HUDEP-2 (cell line): ENCODE measurements around the gene PLAU.
"Not testable (repeated sequence)": the region's sequence is repeated elsewhere in the genome, so short reads cannot be mapped to it uniquely, and the experiment has no call there.

Source experiments
- DNase-seq, 76 experiments: peaks; one replicate each; lab custom pipeline; 2025; ENCODE audit not compliant: unreplicated experiment in 76 of 76; lab: John Stamatoyannopoulos, UW

Gene PLAU

DNA sequence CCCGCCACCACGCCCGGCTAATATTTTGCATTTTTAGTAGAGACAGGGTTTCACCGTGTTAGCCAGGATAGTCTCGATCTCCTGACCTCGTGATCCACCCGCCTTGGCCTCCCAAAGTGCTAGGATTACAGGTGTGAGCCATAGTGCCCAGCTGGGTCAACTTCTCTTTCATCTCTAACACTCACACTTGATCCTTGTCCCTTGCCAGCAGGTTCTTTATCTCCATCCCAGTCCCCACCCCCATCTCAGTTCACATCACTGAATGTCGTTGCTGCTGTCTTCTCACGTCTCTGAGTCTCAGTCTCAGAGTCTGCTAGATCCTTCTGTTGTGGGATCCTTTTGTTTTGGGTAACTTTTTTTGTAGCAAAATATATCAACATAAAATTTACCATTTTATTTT lies 15.6 kb upstream of the PLAU start:
- not testable (repeated sequence) for DNase-seq

DNA sequence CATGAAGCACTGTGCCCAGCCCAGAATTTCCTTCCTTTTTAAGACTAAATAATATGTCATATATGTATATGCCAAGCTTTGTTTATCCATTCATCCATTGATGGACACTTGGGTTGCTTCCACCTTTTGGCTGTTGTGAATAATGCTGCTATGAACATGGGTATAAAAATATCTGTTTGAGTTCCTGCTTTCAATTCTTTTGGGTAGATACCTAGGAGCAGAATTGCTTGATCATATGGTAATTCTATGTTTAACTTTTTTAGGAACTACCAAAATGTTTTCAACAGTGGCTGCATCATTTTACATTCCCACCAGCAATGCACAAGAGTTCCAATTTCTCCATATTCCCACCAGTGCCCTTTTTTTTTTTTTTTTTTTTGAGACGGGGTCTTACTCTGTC lies 13.2 kb upstream of the PLAU start:
- DNase-seq, result no peak

DNA sequence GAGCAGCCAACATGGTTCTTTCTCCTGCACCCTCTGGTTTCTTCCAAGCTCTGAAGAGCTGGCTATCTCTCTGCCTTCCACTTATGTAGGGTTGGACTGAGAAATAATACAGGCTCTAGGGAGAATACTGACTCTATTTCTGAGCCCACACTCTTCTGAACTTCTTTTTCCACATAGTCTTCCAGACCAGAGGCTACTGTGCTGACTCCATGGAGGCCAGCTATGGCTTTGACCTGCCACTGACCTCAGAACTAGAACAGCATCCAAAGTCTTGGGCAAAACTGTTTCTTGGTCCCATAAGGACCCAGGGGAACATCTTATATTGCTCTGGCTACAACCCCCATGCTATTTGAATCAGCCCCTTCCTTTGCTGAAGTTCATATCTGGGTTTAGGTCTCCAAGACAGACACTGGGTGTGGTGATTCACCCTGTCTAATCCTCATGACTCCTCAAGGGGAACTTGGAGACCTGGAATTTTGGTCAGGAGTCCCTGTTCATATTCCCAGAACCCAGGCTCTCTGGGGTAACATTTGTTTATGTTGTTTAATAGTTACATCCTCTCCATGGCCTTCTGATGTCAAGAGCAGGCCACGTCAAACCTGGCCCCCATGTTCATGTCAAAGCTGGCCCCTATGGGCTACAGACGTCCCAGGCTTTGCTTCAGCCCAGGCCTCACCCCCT lies 12.1 kb upstream of the PLAU start:
- DNase-seq, result no peak

DNA sequence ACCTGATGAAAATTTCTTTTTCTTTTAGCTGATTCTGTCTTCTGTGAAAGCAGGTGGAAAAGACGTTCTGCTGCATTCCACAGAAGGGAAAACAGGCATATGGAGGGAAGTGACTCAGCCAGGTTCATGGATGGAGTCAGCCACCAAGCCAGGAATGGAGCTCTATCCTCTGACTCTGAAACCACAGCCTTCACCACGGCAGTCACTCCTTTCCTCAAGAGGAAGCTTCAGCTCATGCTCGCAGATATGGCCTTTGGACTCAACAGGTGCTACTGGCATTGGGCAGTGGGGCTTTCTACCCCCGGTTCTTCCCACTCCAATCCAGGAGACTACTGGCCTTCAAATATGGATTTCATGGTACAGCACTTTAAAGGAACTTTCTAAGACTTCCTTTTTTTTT lies 11.5 kb upstream of the PLAU start:
- no peak for DNase-seq

DNA sequence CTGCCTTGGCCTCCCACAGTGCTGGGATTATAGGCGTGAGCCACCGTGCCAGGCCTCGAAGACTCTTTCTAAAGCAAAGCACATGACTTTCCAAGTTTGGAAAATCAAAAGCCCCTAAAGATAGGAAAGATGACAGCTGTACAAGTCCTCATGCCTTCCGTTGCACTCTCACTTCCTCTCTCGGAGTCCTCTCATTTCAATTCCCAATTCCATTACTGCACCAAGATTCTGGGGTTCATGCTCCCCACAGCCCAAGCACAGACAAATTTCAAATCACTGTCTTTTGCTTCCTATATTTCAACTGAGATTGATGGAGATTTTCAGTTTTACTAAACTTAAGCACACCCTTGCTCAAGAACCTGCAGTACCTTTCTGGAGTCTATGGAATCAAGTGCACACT lies 10.9 kb upstream of the PLAU start:
- DNase-seq, result no peak

DNA sequence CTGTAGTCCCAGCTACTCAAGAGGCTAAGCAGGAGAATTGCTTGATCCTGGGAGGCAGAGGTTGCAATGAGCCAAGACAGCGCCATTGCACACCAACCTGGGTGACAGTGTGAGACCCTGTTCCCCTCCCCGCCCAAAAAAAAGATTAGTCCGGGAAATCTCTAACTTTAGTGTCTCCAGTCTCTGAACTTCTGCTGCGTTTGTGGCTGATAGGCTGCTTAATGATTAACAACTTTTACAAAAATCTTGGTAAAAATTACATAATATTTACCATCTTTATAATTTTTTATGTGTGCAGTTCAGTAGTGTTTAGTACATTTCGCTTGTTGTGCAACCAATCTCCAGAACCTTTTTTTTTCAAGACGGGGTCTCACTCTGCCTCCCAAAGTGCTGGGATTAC lies 9.7 kb upstream of the PLAU start:
- DNase-seq, result no peak

DNA sequence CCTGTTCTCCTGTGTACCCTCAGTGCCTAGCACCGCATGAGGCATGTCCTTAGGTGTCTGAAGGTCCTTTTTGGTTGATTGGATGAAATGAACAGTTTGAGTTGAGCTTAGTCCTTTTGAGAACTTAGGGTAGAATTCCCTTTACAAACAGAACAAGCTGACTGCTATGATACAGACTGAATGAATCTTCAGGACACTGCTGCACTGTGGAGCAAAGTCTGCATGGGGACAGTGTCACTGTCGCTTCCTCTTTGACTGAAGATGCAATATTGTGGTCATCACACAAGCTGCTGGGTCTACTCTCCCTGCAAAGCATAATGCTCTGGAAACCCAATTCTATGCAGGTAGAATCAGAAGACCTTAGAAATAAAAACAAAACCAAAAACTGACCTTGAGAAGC lies 8.6 kb upstream of the PLAU start:
- no peak for DNase-seq

DNA sequence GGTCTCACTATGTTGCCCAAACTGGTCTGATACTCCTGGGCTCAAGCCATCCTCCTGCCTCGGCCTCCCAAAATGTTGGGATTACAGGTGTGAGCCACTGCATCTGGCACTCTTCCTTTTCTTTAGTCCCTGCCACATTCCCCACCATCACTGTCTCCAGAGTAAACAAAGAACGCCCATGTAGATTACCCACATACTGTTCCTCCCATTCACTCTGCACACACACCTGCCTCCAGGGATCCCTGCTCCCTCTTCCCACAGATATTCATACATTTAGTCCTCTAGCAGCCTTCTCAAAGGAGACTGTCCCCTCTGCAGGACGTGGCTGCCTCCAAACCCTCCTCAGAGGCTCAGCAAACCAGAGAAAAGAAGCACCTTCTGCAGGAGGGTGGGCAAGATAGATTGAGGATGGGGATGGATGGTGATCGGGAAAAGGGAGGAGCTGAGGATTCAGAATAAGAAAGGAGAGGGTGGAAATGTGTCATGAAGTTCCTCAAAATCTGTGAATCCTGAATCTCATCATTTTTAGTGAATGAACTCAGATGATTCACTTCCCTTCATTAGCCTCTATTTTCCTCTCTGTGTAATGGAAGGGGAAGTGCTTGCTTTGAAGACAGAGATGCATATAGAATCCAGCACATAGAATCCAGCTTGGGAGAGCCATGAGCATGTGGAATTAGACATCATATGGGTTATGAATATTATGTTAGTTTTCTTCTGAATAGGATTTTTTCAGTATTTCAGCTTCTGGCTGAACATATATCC lies 5.5 kb upstream of the PLAU start:
- no peak for DNase-seq

DNA sequence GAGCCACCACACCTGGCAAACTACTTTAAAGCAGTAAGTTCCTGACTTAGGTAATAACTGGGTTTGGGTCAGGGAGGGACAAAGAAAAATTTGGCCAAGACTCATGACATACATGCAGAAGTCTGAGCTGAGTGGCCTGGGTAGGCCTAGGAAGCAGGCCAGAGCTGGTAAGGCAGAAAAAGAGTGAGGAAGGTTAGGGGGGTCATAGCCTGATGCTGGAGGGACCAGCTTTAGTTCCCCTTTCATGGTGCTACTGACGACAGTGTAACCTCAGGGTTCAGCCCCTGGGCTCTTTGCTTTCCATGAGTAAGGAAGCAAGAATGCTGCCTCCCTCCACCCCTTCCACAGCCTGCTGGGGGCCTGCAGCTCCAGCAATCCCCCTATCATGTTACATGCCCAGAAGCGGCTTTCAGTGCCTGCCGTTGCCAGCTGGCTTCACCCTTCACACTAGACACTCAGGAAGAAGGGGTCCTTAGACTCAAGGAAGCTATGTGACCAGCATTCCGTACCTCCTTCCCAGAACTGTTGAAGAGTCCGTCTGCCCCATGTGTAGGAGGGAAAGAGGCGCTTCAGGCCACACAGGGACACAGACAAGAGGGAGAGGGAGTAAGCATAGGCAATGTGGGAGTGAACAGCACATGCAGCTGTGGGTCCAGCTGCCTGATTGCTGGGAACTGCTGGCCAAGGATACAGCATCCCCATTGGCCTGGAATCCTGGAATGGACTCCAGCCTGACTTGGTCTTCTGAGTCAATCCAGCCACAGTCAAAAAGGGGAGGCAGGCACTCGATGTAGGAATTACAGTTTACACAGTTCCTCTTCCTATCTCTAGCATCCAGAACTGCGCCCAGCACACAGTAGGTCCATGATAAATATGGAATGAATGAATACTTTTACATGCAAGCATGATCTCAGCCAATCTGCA lies 4.1 kb upstream of the PLAU start:
- no peak for DNase-seq

DNA sequence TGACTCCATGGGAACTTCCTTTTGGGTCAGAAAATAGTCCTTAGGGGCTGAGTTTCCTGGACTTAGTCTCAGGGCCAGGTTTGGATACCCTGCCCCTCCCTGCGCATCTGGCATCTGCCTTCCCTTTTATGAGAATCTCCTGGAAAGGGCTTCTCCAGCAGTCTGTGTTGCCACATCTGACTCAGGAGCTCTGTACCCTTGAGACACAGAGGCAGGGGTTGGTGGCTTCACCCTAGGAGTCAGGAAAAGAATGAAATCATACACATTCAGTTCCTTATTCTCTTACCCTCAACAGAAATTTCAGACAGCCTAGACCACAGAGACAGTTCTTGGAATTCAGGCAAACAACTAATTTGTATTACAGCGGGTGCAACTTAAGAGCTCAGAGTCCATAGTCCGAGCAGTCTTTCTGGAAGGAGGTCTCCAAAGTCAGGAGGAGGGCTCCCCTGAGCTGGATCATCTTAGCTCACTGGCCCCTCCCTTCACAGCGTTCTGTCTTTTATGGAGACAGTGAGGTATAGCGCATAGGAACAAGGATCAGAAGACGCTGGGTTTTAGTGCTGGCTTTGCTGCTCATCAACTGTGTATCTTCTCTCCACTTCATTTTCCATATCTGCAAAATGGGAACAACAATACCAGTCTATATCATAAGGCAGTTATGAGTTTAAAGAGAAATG lies 3.0 kb upstream of the PLAU start:
- no peak for DNase-seq

DNA sequence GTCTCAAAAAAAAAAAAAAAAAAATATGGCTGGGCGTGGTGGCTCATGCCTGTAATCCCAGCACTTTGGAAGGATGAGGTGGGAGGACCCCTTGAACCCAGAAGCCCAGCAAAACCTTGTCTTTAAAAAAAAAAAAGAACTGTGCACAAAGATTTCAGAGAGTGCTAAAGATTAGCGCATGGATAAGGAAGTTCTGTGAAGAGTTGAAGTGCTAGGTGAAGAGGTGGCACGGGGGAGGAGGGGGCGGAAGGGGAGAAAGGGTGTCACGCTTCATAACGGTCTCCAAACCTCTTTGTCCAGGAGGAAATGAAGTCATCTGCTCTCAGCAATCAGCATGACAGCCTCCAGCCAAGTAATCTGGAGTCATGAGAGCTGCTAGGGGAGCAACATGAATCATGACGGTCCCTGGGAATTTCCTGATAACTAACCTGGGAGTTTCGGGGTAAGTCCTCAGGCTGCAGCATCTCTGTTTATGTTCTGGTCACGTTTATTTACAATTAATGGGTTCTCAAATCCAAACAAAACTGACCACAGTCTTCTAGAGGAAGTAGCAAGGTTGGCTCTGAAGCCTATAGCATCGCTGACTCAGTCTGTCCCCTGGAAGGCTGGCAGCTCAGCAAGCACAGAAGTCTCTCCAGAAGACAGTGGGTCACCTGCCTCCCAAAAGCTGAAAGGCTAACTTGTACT lies 1.9 kb upstream of the PLAU start:
- peak in 16 of 76 experiments; percentile 9 to 53 (median 24) for DNase-seq

DNA sequence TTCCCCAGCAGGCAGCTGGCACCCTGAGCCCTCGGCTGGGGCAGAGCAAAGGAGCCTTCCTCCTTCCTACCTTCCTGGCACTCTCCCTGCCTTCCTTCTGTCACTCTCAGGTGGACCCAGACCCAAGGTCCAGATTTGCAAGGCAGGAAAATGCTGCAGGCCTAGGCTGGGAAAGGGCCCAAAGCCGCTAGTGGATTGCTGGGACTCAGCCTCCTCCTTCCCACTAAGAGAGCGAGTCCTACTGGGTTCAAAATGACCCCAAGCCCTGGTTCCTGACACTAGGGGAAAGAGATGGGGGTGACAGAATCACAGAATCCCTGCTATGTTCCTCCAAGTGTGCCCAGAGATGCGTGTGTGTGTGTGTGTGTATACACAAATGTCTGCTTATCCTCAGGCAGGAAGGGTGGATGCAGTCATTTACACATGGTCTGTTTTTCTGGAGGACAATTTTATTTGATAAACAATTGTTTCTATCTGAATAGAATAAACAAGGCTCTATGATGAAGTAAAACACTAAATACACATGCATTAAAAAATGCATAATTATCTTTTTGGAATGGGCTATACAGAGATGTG lies 1.3 kb upstream of the PLAU start:
- no peak for DNase-seq

DNA sequence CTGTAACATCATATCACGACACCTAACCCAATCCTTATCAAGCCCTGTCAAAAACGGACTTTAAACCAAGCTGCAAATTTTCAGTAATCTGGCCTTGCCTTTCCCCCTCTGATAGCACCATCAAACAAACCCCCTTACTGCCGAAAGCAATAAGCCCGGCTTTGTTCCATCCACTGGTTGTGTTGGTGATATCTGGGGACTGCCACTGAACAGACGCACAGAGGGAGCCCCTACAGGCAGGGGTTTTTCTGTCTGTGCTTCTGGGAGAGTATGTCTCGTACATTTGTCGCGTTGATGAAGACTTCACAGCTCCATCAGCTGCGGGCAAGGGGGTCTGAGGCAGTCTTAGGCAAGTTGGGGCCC lies 550 bp upstream of the PLAU start:
- peak in 1 of 76 experiments; percentile 6 for DNase-seq

DNA sequence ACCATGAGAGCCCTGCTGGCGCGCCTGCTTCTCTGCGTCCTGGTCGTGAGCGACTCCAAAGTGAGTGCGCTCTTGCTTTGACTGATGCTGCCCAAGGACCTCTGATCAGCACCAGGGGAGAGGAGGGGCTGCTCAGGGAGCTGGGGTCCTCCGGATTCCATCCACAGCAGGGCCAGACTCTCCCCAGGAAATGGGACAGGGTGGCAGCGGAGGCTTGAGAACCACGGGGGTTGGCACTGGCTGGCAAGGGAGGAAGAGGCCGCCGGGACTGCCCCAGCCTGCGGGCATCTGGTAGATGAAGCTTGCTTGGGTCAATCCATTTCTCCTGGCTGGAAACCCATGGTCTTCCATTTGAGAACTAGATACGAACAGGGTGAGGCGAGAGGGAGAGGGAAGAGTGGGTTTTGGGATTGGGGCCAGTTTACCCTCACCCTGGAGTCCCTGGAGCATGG lies 647 bp downstream of the PLAU start:
- no peak for DNase-seq

DNA sequence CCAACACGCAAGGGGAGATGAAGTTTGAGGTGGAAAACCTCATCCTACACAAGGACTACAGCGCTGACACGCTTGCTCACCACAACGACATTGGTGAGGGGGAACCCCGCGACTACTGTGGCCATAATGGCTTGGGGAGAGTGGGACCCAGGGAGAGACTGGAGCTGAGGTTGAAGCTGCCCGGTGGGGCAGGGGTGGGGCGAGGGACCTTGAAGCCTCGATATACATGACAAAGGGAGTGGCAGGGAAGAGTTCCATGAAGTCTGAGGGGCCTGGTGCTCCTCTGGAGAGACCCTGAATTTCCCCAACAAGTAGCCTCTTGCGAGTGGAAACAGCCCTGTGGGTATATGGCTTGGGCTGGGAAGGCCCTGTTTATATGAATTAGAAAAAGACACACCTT lies 3.1 kb downstream of the PLAU start:
- no peak for DNase-seq

DNA sequence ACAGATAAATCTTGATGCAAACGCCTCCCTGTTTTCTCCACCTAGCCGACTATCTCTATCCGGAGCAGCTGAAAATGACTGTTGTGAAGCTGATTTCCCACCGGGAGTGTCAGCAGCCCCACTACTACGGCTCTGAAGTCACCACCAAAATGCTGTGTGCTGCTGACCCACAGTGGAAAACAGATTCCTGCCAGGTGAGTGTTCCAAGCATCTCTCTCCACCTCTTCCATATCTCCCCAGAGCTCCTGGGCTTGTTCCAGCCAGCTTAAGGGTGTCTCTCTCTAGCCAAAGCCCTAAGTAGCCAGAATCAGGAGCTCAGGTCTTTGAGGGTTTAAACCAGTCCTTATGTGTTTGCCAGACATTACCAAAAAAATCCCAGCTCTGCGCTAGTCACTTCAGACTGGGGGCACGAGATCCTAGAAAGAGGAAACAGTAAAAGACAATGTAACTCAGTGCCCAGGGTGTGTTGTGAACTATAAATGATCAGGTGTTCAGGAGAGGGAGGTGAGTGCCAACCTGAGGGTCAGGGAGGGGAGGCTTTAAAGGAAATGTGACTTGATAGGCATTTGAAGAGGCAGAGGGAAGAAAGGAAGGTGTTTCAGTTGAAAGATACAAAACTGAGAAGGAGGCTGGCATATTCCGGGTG lies 4.4 kb downstream of the PLAU start:
- no peak for DNase-seq

DNA sequence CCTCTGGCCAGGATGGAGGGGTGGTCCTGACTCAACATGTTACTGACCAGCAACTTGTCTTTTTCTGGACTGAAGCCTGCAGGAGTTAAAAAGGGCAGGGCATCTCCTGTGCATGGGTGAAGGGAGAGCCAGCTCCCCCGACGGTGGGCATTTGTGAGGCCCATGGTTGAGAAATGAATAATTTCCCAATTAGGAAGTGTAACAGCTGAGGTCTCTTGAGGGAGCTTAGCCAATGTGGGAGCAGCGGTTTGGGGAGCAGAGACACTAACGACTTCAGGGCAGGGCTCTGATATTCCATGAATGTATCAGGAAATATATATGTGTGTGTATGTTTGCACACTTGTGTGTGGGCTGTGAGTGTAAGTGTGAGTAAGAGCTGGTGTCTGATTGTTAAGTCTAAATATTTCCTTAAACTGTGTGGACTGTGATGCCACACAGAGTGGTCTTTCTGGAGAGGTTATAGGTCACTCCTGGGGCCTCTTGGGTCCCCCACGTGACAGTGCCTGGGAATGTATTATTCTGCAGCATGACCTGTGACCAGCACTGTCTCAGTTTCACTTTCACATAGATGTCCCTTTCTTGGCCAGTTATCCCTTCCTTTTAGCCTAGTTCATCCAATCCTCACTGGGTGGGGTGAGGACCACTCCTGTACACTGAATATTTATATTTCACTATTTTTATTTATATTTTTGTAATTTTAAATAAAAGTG lies 6.0 kb downstream of the PLAU start:
- DNase-seq, result no peak

DNA sequence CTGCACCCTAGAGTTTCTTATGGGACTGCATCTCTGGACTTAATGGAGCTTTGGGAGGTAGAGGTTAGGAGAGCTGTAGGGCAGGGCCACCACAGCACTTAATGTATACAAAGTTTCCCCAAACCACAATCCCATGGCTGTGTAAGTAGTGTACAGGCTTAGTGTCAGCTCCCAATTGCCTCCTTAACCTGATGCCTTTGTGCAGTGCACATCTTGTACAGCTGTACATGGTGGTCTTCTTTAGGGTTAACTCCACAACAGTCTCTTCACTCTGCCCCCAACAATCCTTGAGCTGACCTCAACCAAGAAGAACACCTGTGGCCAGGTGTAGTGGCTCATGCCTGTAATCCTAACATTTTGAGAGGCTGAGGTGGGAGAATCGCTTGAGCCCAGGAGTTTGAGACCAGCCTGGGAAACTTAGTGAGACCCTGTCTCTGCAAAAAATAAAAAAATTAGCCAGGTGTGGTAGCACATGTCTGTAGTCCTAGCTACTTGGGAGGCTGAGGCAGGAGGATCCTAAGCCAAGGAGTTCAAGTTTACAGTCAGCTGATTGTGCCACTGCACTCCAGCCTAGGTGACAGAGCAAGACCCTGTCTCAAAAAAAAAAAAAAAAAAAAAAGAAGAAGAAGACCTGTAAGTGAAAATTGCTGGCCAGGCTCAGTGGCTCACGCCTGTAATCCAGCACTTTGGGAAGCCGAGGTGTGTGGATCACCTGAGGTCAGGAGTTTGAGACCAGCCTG lies 6.8 kb downstream of the PLAU start:
- no peak for DNase-seq
